SKM-1 (cell line): ENCODE measurements around the gene NACA.
"Not testable (repeated sequence)": the region's sequence is repeated elsewhere in the genome, so short reads cannot be mapped to it uniquely, and the experiment has no call there.

Source experiments
- DNase-seq: peaks from one replicate; lab custom pipeline; 2025; ENCODE audit not compliant: unreplicated experiment; lab: John Stamatoyannopoulos, UW

The NACA gene

GRCh38 chr12:56725723-56726102, 614 bp upstream of the NACA start:
- no peak for DNase-seq

- DNase-seq = no peak
Measured at GRCh38 chr12:56724701-56724971, 463 bp downstream of the NACA start.

- DNase-seq = no peak
Measured at GRCh38 chr12:56723889-56724700, 1.0 kb downstream of the NACA start.

- no peak for DNase-seq
Measured at GRCh38 chr12:56723352-56723751, 1.7 kb downstream of the NACA start.

GRCh38 chr12:56722832-56723231, 2.3 kb downstream of the NACA start:
- no peak for DNase-seq

- DNase-seq = no peak
Measured at GRCh38 chr12:56721721-56722120, 3.4 kb downstream of the NACA start.

- DNase-seq = no peak
Measured at GRCh38 chr12:56721216-56721615, 3.9 kb downstream of the NACA start.

- peak; percentile 9 for DNase-seq
Measured at GRCh38 chr12:56720731-56721151, 4.4 kb downstream of the NACA start.

GRCh38 chr12:56719056-56719455, 6.0 kb downstream of the NACA start:
- DNase-seq = no peak

GRCh38 chr12:56718636-56719035, 6.5 kb downstream of the NACA start:
- DNase-seq = no peak

- no peak for DNase-seq
Measured at GRCh38 chr12:56718149-56718548, 7.0 kb downstream of the NACA start.

- DNase-seq = no peak
Measured at GRCh38 chr12:56716933-56717880, 7.9 kb downstream of the NACA start.

- no peak for DNase-seq
Measured at GRCh38 chr12:56716458-56716857, 8.6 kb downstream of the NACA start.

GRCh38 chr12:56715798-56716197, 9.3 kb downstream of the NACA start:
- no peak for DNase-seq

- no peak for DNase-seq
Measured at GRCh38 chr12:56714431-56714929, 10.6 kb downstream of the NACA start.

GRCh38 chr12:56713345-56713744, 11.8 kb downstream of the NACA start:
- DNase-seq = no peak

- no peak for DNase-seq
Measured at GRCh38 chr12:56709759-56710376, 15.2 kb downstream of the NACA start.

- DNase-seq = not testable (repeated sequence)
Measured at GRCh38 chr12:56704522-56704921, 20.6 kb downstream of the NACA start.

- DNase-seq = no peak
Measured at GRCh38 chr12:56699020-56699661, 26.0 kb downstream of the NACA start.

GRCh38 chr12:56695327-56696101, 29.6 kb downstream of the NACA start:
- no peak for DNase-seq
